SJSA1 (cell line): ENCODE results near the gene SPAG8. TPM values are rescaled to one million over a fixed set of nuclear protein-coding genes. Genes with fewer than 3 reads are reported as not detected.

Experiments
- DNase-seq, 2 experiments: peaks; one replicate each; pipeline ENCODE4 v3.0.0-alpha.2; 2015 to 2020; ENCODE audit warnings: low spot score in 2 of 2, low read depth in 1 of 2
- H3K27ac ChIP-seq: fragments of 250-450 bp; sonication (Bioruptor Pico); 2 replicates; pipeline ENCODE4 v1.5.1; 2020; ENCODE audit warnings: mild to moderate bottlenecking, moderate library complexity
- H3K27me3 ChIP-seq: fragments of 250-450 bp; sonication (Bioruptor Pico); replicated peaks from 2 replicates; pipeline ENCODE4 v1.5.1; 2020; ENCODE audit warnings: mild to moderate bottlenecking, moderate library complexity
- H3K36me3 ChIP-seq: fragments of 250-450 bp; sonication (Bioruptor Pico); 2 replicates; pipeline ENCODE4 v1.5.1; 2020; ENCODE audit warnings: mild to moderate bottlenecking
- H3K4me1 ChIP-seq: fragments of 250-450 bp; sonication (Bioruptor Pico); replicated peaks from 2 replicates; pipeline ENCODE4 v1.6.1; 2021; ENCODE audit warnings: mild to moderate bottlenecking
- H3K4me3 ChIP-seq: fragments of 250-450 bp; sonication (Bioruptor Pico); 2 replicates; pipeline ENCODE4 v1.5.1; 2020; ENCODE audit warnings: mild to moderate bottlenecking
- H3K9me3 ChIP-seq: fragments of 250-450 bp; sonication (Bioruptor Pico); replicated peaks from 2 replicates; pipeline ENCODE4 v1.5.1; 2020; ENCODE audit warnings: mild to moderate bottlenecking
- total RNA-seq: library from RNA; depleted of rRNA; stranded (reverse); fragments of >200 nt; shearing (Covaris generic); gene quantifications from 2 replicates; pipeline ENCODE4 v1.2.3, GENCODE V29; 2014

Gene SPAG8
- total RNA-seq, 1 experiment from 2014 or later = 0.13 TPM

- H3K36me3 ChIP-seq = peaks cover 3% of the 10 kb centered on the region; the same call in 1 of the 2 replicates
- no peaks in the 10 kb centered on the region for H3K27me3 ChIP-seq
- no peak for DNase-seq
- H3K9me3 ChIP-seq = no peaks in the 10 kb centered on the region
- peaks cover 21% of the 10 kb centered on the region for H3K4me1 ChIP-seq
- peak overlapping the region; percentile 35 for H3K4me3 ChIP-seq
- H3K27ac ChIP-seq = no peak overlapping the region
These were observed 559 bp downstream of the SPAG8 start for GRCh38 chr9:35811381-35812024.

- H3K4me1 ChIP-seq = peaks cover 21% of the 10 kb centered on the region
- DNase-seq = no peak
- H3K9me3 ChIP-seq = no peaks in the 10 kb centered on the region
- H3K27ac ChIP-seq = no peak overlapping the region
- no peaks in the 10 kb centered on the region for H3K27me3 ChIP-seq
- no peak overlapping the region for H3K4me3 ChIP-seq
- H3K36me3 ChIP-seq = peaks cover 3% of the 10 kb centered on the region; the same call in 1 of the 2 replicates
These were observed 1.9 kb downstream of the SPAG8 start for GRCh38 chr9:35810122-35810521.

- Histone ChIP-seq H3K36me3 (no peaks in the 10 kb centered on the region; the same call in 1 of the 2 replicates), H3K4me3 (no peak overlapping the region), H3K9me3 (no peaks in the 10 kb centered on the region), H3K27me3 (no peaks in the 10 kb centered on the region), H3K4me1 (peaks cover 14% of the 10 kb centered on the region), H3K27ac (no peak overlapping the region)
- no peak for DNase-seq
These were observed 3.6 kb downstream of the SPAG8 start for GRCh38 chr9:35808433-35808832.

GRCh38 chr9:35806101-35806500 is 6.0 kb downstream of the SPAG8 start:
- no peaks in the 10 kb centered on the region for H3K4me1 ChIP-seq
- H3K4me3 ChIP-seq = no peak overlapping the region

GRCh38 chr9:35801328-35802128 is 10.5 kb downstream of the SPAG8 start:
- Histone ChIP-seq H3K27me3 (no peaks in the 10 kb centered on the region), H3K27ac (no peak overlapping the region), H3K4me3 (no peak overlapping the region), H3K4me1 (peaks cover 28% of the 10 kb centered on the region), H3K36me3 (0 out of 2 replicates have a peak, but pooled peaks cover 3% of the 10 kb centered on the region), H3K9me3 (no peaks in the 10 kb centered on the region)
- no peak for DNase-seq

More at GRCh38 chr9:35806101-35806500, 6.0 kb downstream of the SPAG8 start:
- DNase-seq = no peak
- 0 out of 2 replicates have a peak, but pooled peaks cover 3% of the 10 kb centered on the region for H3K36me3 ChIP-seq
- H3K27me3 ChIP-seq = no peaks in the 10 kb centered on the region
- no peaks in the 10 kb centered on the region for H3K9me3 ChIP-seq
- H3K27ac ChIP-seq = no peak overlapping the region

GRCh38 chr9:35800530-35800929 is 11.5 kb downstream of the SPAG8 start:
- Histone ChIP-seq H3K27me3 (no peaks in the 10 kb centered on the region), H3K4me3 (no peak overlapping the region), H3K36me3 (0 out of 2 replicates have a peak, but pooled peaks cover 3% of the 10 kb centered on the region), H3K4me1 (peaks cover 38% of the 10 kb centered on the region), H3K9me3 (no peaks in the 10 kb centered on the region), H3K27ac (no peak overlapping the region)
- DNase-seq = no peak

- DNase-seq = peak; percentile 61 to 80
- H3K27me3 ChIP-seq = no peaks in the 10 kb centered on the region
- no peak overlapping the region for H3K4me3 ChIP-seq
- no peaks in the 10 kb centered on the region for H3K9me3 ChIP-seq
- peak overlapping the region; percentile 49 for H3K27ac ChIP-seq
- peaks cover 55% of the 10 kb centered on the region for H3K4me1 ChIP-seq
- H3K36me3 ChIP-seq = 0 out of 2 replicates have a peak, but pooled peaks cover 3% of the 10 kb centered on the region
These were observed 13.2 kb downstream of the SPAG8 start for GRCh38 chr9:35798658-35799374.

- peaks cover 62% of the 10 kb centered on the region for H3K4me1 ChIP-seq
- no peaks in the 10 kb centered on the region for H3K9me3 ChIP-seq
- H3K4me3 ChIP-seq = no peak overlapping the region
- no peak for DNase-seq
- 0 out of 2 replicates have a peak, but pooled peaks cover under 1% of the 10 kb centered on the region for H3K36me3 ChIP-seq
- H3K27me3 ChIP-seq = no peaks in the 10 kb centered on the region
- peak overlapping the region; percentile 4 for H3K27ac ChIP-seq
These were observed 14.6 kb downstream of the SPAG8 start for GRCh38 chr9:35797311-35798109.

- peak overlapping the region; percentile 70 for H3K27ac ChIP-seq
- H3K4me3 ChIP-seq = no peak overlapping the region
- no peaks in the 10 kb centered on the region for H3K36me3 ChIP-seq
- peaks cover 69% of the 10 kb centered on the region for H3K4me1 ChIP-seq
- no peaks in the 10 kb centered on the region for H3K27me3 ChIP-seq
- peak in 1 of 2 experiments; percentile 47 for DNase-seq
- H3K9me3 ChIP-seq = no peaks in the 10 kb centered on the region
These were observed 16.4 kb downstream of the SPAG8 start for GRCh38 chr9:35795695-35796094.

GRCh38 chr9:35793461-35793860 is 18.6 kb downstream of the SPAG8 start:
- DNase-seq = no peak
- Histone ChIP-seq H3K4me3 (no peak overlapping the region), H3K9me3 (no peaks in the 10 kb centered on the region), H3K36me3 (no peaks in the 10 kb centered on the region), H3K4me1 (peaks cover 65% of the 10 kb centered on the region), H3K27ac (no peak overlapping the region), H3K27me3 (no peaks in the 10 kb centered on the region)

- H3K27ac ChIP-seq = no peak overlapping the region
- H3K36me3 ChIP-seq = no peaks in the 10 kb centered on the region
- DNase-seq = no peak
- H3K4me1 ChIP-seq = peaks cover 58% of the 10 kb centered on the region
- no peak overlapping the region for H3K4me3 ChIP-seq
- no peaks in the 10 kb centered on the region for H3K27me3 ChIP-seq
- H3K9me3 ChIP-seq = no peaks in the 10 kb centered on the region
These were observed 19.2 kb downstream of the SPAG8 start for GRCh38 chr9:35792826-35793225.

GRCh38 chr9:35792024-35792813 is 19.8 kb downstream of the SPAG8 start:
- Histone ChIP-seq H3K27me3 (no peaks in the 10 kb centered on the region), H3K36me3 (no peaks in the 10 kb centered on the region), H3K4me1 (peaks cover 53% of the 10 kb centered on the region), H3K9me3 (no peaks in the 10 kb centered on the region), H3K27ac (no peak overlapping the region), H3K4me3 (peak overlapping the region; percentile 47)
- DNase-seq = no peak
